GM12872 (cell line): ENCODE data around the gene FBXW7.

Experiments used
- TF ChIP-seq, protein P1 (sequence below): IDR thresholded peaks from 3 replicates; pipeline ENCODE4 v1.5.1; 2011; ENCODE audit warnings: low read depth, mild to moderate bottlenecking, low read length, moderate library complexity; ENCODE audit not compliant: insufficient read depth

FBXW7 gene

GRCh38 chr4:152364383-152364782 lies 171.5 kb downstream of the FBXW7 start:
- TF ChIP-seq, protein P1, sequence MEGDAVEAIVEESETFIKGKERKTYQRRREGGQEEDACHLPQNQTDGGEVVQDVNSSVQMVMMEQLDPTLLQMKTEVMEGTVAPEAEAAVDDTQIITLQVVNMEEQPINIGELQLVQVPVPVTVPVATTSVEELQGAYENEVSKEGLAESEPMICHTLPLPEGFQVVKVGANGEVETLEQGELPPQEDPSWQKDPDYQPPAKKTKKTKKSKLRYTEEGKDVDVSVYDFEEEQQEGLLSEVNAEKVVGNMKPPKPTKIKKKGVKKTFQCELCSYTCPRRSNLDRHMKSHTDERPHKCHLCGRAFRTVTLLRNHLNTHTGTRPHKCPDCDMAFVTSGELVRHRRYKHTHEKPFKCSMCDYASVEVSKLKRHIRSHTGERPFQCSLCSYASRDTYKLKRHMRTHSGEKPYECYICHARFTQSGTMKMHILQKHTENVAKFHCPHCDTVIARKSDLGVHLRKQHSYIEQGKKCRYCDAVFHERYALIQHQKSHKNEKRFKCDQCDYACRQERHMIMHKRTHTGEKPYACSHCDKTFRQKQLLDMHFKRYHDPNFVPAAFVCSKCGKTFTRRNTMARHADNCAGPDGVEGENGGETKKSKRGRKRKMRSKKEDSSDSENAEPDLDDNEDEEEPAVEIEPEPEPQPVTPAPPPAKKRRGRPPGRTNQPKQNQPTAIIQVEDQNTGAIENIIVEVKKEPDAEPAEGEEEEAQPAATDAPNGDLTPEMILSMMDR: no peak

- TF ChIP-seq, protein P1: no peak
Measured at GRCh38 chr4:152363904-152364303, 172.0 kb downstream of the FBXW7 start.

- TF ChIP-seq, protein P1: no peak
Measured at GRCh38 chr4:152363086-152363485, 172.8 kb downstream of the FBXW7 start.

- TF ChIP-seq, protein P1: no peak
Measured at GRCh38 chr4:152360045-152360410, 175.9 kb downstream of the FBXW7 start.

GRCh38 chr4:152359208-152360044 lies 176.5 kb downstream of the FBXW7 start:
- TF ChIP-seq, protein P1: no peak

DNA sequence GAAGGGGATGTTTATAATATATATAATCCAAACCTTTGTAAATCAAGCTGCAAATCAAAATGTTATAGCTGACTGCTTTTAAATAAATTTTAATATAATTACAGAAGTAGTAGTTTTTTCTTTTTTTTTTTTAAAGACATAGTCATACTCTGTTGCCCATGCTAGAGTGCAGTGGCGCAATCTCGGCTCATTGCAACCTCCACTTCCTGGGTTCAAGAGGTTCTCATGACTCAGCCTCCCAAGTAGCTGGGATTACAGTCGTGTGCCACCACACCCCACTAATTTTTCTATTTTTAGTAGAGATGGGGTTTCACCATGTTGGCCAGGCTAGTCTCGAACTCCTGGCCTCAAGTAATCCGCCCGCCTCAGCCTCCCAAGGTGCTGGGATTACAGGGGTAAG lies 178.7 kb downstream of the FBXW7 start:
- TF ChIP-seq, protein P1: no peak

GRCh38 chr4:152356428-152357034 lies 179.4 kb downstream of the FBXW7 start:
- TF ChIP-seq, protein P1: no peak
